Epithelial cell of umbilical artery (primary cell): ENCODE measurements around the gene HDAC8. TPM values are rescaled to one million over a fixed set of nuclear protein-coding genes. Genes with fewer than 3 reads are reported as not detected.

ENCODE experiments used
- total RNA-seq: library from RNA; depleted of rRNA; stranded (reverse); fragments of >200 nt; gene quantifications from 2 replicates; pipeline ENCODE4 v1.2.3, GENCODE V29; 2014

Gene HDAC8
- 30.9 and 37.2 TPM in 2 replicates for total RNA-seq

DNA sequence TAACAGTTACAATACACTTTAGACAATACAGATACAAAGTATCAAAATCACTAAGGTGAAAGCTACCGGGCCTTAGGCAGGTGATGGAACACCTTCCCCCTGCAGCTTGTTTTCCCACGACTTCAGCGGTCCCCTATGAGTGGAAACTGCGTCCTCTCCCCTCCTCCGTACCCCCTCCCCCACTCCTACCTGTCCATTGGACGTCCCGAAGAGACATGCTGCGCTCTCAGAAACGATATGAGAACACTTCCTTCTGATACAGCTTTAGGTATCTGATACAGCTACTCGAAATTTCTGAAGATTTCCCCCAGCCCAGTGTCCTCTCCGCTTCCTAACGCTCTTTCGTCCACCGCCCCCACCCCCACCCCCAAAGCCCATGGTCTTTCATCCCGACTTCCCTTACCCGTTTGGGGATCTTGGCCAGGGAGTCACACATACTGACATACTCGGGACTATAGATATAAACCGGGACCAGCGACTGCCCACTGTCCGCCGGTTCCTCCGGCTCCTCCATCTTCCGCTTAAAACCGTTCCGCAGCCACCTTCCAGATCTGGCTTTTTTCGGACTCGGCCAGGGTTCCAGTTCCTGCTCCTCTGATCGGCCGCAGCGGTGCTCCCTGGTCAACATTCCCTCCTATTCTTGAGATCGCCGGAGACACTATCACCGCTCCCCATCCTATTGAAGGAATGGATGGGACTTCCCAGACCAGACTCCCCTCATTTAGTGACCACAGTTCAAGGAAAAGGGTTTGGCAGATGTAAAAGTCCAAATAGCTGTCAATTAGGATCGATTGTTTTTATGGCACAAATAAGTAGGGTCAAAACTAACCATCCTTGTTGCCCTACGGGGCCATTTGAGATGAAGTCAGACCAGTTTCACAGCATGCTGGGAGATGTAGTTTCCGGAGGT is at the start of gene HDAC8:
Gene HDAC8 (minus strand): TSS at position 596 of the 910 bp plus-strand sequence. CDS start 82 bp downstream, at position 514.

DNA sequence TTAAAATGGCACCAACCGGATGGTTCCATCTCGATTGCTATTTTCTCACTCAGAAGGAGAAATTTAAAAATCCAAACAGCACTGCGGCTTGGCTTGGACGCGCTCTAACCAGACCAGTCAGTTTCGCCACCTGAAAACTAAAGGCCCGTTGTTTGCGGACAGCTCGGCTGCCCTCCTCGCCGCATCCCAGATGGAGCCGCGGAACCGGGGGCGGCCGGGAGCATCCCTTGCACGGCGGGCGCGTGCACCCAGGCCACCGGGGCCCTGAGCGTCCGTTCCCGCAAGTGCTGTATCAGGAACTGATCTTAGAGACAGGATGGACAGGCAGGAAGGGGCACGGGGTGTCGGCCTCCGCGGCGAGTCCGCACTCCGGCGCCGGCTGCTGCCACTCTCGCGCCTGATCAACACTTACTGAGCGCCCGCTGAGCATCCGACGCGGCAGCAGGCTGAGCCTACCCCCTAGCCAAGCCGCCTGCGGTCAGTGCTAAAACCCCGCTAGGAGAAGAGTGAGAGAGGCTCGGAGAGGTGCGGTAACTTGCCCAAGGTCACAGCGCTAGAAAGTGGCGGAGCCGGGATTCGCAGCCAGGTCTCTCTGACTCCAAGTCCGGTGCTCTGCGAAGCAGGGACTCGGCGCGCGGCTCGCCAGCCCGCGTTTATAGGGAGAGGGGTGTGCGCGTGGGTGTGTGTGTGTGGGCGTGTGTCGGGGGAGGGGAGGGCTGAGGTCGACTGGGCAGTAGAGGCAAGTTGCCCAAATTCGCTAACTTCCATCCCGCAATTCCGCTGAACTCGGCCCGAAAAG is 267.2 kb downstream of the HDAC8 start, which contains the start of gene CITED1:
Gene CITED1 (minus strand): TSS at position 629 of the 799 bp plus-strand sequence. CDS start 3,045 bp downstream, outside the sequence.

Other genes with a start within 250 kb of the HDAC8 start
- gene PHKA1, start 141.5 kb upstream of the HDAC8 start, total RNA-seq, result 5.8 and 8.5 TPM in 2 replicates
- not detected in 2 replicates for gene DMRTC1B, start 204.0 kb upstream of the HDAC8 start, total RNA-seq
- not detected in 2 replicates for gene FAM236B, start 209.8 kb upstream of the HDAC8 start, total RNA-seq
- not detected in 2 replicates for gene FAM236D, start 235.4 kb upstream of the HDAC8 start, total RNA-seq